GM23338 (cell line): ENCODE data around the gene YPEL1. TPM values are rescaled to one million over a fixed set of nuclear protein-coding genes. Genes with fewer than 3 reads are reported as not detected.

ENCODE experiments used
- ATAC-seq: fragments of 200-7000 bp; cut with Tn5 transposase; 3 replicates; pipeline ENCODE4 v1.9.1; 2020
- DNase-seq: peaks from one replicate; pipeline ENCODE4 v3.0.0-alpha.2; 2015; ENCODE audit warnings: low spot score
- H2AFZ ChIP-seq: fragments of 200-600 bp; sonication (generic); 2 replicates; pipeline ENCODE4 v1.8.0; 2016; ENCODE audit warnings: antibody characterized with exemption, mild to moderate bottlenecking, moderate library complexity
- H3F3A ChIP-seq: fragments of 200-600 bp; sonication (generic); replicated peaks from 2 replicates; pipeline ENCODE4 v1.8.0; 2017; ENCODE audit warnings: antibody characterized with exemption, mixed run types, low read depth
- H3K27ac ChIP-seq: fragments of 200-600 bp; sonication (generic); 2 replicates; pipeline ENCODE4 v1.6.1; 2016; ENCODE audit warnings: low read depth
- H3K27me3 ChIP-seq: fragments of 200-600 bp; sonication (generic); 2 replicates; pipeline ENCODE4 v1.8.0; 2016; ENCODE audit warnings: mild to moderate bottlenecking, mixed run types, moderate library complexity; ENCODE audit not compliant: insufficient read depth
- H3K36me3 ChIP-seq: fragments of 200-600 bp; sonication (generic); 2 replicates; pipeline ENCODE4 v1.8.0; 2016; ENCODE audit warnings: mild to moderate bottlenecking; ENCODE audit not compliant: insufficient read depth
- H3K4me1 ChIP-seq: fragments of 200-600 bp; sonication (generic); 2 replicates; pipeline ENCODE4 v1.8.0; 2016; ENCODE audit warnings: mild to moderate bottlenecking, moderate library complexity; ENCODE audit not compliant: insufficient read depth
- H3K4me2 ChIP-seq: fragments of 200-600 bp; sonication (generic); 2 replicates; pipeline ENCODE4 v1.7.1; 2017; ENCODE audit warnings: mixed run types
- H3K4me3 ChIP-seq: fragments of 200-600 bp; sonication (generic); 2 replicates; pipeline ENCODE4 v1.6.1; 2016; ENCODE audit warnings: mixed run types
- H3K79me2 ChIP-seq: fragments of 200-600 bp; sonication (generic); replicated peaks from 2 replicates; pipeline ENCODE4 v1.8.0; 2017; ENCODE audit warnings: mild to moderate bottlenecking; ENCODE audit not compliant: insufficient read depth
- H3K9me2 ChIP-seq: fragments of 200-600 bp; sonication (generic); 2 replicates; pipeline ENCODE4 v1.8.0; 2017; ENCODE audit not compliant: insufficient read depth
- H4K20me1 ChIP-seq: fragments of 200-600 bp; sonication (generic); replicated peaks from 2 replicates; pipeline ENCODE4 v1.8.0; 2017; ENCODE audit warnings: mild to moderate bottlenecking; ENCODE audit not compliant: insufficient read depth
- H3K27ac Mint-ChIP-seq: 2 replicates; pipeline ENCODE4 v1.8.0; 2020; ENCODE audit warnings: inconsistent platforms, mild to moderate bottlenecking, moderate library complexity, mixed read lengths
- H3K27me3 Mint-ChIP-seq: 3 replicates; pipeline ENCODE4 v1.8.0; 2022; ENCODE audit warnings: low read depth, mild to moderate bottlenecking, moderate library complexity, mixed read lengths, inconsistent platforms; ENCODE audit not compliant: insufficient read depth, poor library complexity
- H3K36me3 Mint-ChIP-seq: 3 replicates; pipeline ENCODE4 v1.8.0; 2021; ENCODE audit warnings: low read depth, mild to moderate bottlenecking, inconsistent platforms, moderate library complexity, mixed read lengths
- H3K4me1 Mint-ChIP-seq: 3 replicates; pipeline ENCODE4 v1.8.0; 2020; ENCODE audit warnings: mild to moderate bottlenecking, inconsistent platforms, mixed read lengths
- H3K4me3 Mint-ChIP-seq: 3 replicates; pipeline ENCODE4 v1.8.0; 2021; ENCODE audit warnings: moderate library complexity, mild to moderate bottlenecking, inconsistent platforms, mixed read lengths
- H3K9me3 Mint-ChIP-seq: 3 replicates; pipeline ENCODE4 v1.8.0; 2020; ENCODE audit warnings: moderate library complexity, mild to moderate bottlenecking, inconsistent platforms, mixed read lengths
- EZH2 ChIP-seq: fragments of 200-600 bp; sonication (generic); IDR thresholded peaks from one replicate; pipeline ENCODE4 v1.8.0; 2017; ENCODE audit warnings: antibody characterized with exemption, mild to moderate bottlenecking, low read depth; ENCODE audit not compliant: unreplicated experiment
- POLR2AphosphoS5 ChIP-seq: IDR thresholded peaks from 2 replicates; pipeline ENCODE4 v1.6.1; 2016; ENCODE audit warnings: antibody characterized with exemption, low read depth
- ZNF114 ChIP-seq: fragments of 250-450 bp; sonication (Bioruptor Pico); IDR thresholded peaks from 2 replicates; pipeline ENCODE4 v1.5.0; 2020; ENCODE audit warnings: mild to moderate bottlenecking, moderate library complexity
- ZNF331 ChIP-seq: fragments of 250-450 bp; sonication (Bioruptor Pico); IDR thresholded peaks from 2 replicates; pipeline ENCODE4 v1.5.0; 2020; ENCODE audit warnings: low read depth, mild to moderate bottlenecking, moderate library complexity
- polyA plus RNA-seq: library from polyadenylated mRNA; unstranded; fragments of >200 nt; fragmentation: Nextera tagmentation; extraction: Ambion mirVana; gene quantifications from 2 replicates; pipeline ENCODE4 v1.2.1, GENCODE V29; 2016
- total RNA-seq: library from RNA; depleted of rRNA; stranded (reverse); fragments of >200 nt; shearing (Covaris generic); gene quantifications from 2 replicates; pipeline ENCODE4 v1.2.3, GENCODE V29; 2014
- TF ChIP-seq, protein P1 (sequence below): fragments of 250-450 bp; sonication (Bioruptor Pico); IDR thresholded peaks from 2 replicates; pipeline ENCODE4 v1.5.0; 2020; ENCODE audit warnings: mild to moderate bottlenecking, moderate library complexity
- TF ChIP-seq, protein P2 (sequence below): IDR thresholded peaks from 2 replicates; pipeline ENCODE4 v1.6.1; 2016; ENCODE audit warnings: antibody characterized with exemption
- TF ChIP-seq, protein P3 (sequence below), 2 experiments: fragments of 200-600 bp in 1 of 2; sonication (generic) in 1 of 2; conservative IDR thresholded peaks; 2 replicates each; pipeline versions ENCODE4 v1.5.1 to v1.6.1; 2016 to 2017; ENCODE audit warnings: antibody characterized with exemption in 2 of 2, low read depth in 2 of 2, mild to moderate bottlenecking in 2 of 2, moderate library complexity in 1 of 2
- TF ChIP-seq, protein P4 (sequence below): IDR thresholded peaks from one replicate; pipeline ENCODE4 v1.6.1; 2018; ENCODE audit warnings: antibody characterized with exemption; ENCODE audit not compliant: unreplicated experiment

YPEL1 gene
- total and polyA plus RNA-seq, 2 experiments from 2014 or later: 4.4 to 6.0 TPM

DNA sequence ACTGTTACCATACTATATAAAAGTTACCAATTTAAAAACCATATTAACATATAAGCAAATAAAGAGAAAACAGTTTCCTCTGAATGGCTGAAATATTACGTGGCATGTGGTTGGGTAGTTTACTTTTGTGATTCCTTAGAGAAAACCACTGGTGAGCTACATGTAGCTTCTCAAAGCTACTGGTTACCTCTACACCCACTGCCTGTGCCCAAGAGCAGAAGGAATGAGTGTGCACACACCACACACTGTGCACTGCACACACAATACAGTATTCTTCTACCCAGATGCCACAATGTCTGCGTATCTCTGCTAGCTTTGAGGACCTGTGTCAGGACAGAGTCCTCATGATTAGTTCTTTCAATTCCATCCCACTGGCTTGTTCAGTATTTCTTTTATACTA, 25.5 kb upstream of the YPEL1 start:
- Histone ChIP-seq H3K4me2 (no peak overlapping the region), H3K79me2 (no peaks in the 10 kb centered on the region; the same call in 1 of the 2 replicates), H3K36me3 (peaks cover 25% of the 10 kb centered on the region), H2AFZ (no peak overlapping the region), H3K27ac (no peak overlapping the region), H4K20me1 (peaks cover 20% of the 10 kb centered on the region), H3K9me2 (no peaks in the 10 kb centered on the region), H3K27me3 (no peaks in the 10 kb centered on the region), H3K4me3 (no peak overlapping the region), H3K4me1 (no peaks in the 10 kb centered on the region), H3F3A (no peaks in the 10 kb centered on the region; the same call in 1 of the 2 replicates)
- H3K9me3 Mint-ChIP-seq: no peaks in the 10 kb centered on the region
- H3K36me3 Mint-ChIP-seq: peaks cover 45% of the 10 kb centered on the region
- no peak overlapping the region for H3K27ac Mint-ChIP-seq
- no peak for DNase-seq
- peaks cover 9% of the 10 kb centered on the region for H3K27me3 Mint-ChIP-seq
- no peak for ATAC-seq
- TF ChIP-seq, protein P1, sequence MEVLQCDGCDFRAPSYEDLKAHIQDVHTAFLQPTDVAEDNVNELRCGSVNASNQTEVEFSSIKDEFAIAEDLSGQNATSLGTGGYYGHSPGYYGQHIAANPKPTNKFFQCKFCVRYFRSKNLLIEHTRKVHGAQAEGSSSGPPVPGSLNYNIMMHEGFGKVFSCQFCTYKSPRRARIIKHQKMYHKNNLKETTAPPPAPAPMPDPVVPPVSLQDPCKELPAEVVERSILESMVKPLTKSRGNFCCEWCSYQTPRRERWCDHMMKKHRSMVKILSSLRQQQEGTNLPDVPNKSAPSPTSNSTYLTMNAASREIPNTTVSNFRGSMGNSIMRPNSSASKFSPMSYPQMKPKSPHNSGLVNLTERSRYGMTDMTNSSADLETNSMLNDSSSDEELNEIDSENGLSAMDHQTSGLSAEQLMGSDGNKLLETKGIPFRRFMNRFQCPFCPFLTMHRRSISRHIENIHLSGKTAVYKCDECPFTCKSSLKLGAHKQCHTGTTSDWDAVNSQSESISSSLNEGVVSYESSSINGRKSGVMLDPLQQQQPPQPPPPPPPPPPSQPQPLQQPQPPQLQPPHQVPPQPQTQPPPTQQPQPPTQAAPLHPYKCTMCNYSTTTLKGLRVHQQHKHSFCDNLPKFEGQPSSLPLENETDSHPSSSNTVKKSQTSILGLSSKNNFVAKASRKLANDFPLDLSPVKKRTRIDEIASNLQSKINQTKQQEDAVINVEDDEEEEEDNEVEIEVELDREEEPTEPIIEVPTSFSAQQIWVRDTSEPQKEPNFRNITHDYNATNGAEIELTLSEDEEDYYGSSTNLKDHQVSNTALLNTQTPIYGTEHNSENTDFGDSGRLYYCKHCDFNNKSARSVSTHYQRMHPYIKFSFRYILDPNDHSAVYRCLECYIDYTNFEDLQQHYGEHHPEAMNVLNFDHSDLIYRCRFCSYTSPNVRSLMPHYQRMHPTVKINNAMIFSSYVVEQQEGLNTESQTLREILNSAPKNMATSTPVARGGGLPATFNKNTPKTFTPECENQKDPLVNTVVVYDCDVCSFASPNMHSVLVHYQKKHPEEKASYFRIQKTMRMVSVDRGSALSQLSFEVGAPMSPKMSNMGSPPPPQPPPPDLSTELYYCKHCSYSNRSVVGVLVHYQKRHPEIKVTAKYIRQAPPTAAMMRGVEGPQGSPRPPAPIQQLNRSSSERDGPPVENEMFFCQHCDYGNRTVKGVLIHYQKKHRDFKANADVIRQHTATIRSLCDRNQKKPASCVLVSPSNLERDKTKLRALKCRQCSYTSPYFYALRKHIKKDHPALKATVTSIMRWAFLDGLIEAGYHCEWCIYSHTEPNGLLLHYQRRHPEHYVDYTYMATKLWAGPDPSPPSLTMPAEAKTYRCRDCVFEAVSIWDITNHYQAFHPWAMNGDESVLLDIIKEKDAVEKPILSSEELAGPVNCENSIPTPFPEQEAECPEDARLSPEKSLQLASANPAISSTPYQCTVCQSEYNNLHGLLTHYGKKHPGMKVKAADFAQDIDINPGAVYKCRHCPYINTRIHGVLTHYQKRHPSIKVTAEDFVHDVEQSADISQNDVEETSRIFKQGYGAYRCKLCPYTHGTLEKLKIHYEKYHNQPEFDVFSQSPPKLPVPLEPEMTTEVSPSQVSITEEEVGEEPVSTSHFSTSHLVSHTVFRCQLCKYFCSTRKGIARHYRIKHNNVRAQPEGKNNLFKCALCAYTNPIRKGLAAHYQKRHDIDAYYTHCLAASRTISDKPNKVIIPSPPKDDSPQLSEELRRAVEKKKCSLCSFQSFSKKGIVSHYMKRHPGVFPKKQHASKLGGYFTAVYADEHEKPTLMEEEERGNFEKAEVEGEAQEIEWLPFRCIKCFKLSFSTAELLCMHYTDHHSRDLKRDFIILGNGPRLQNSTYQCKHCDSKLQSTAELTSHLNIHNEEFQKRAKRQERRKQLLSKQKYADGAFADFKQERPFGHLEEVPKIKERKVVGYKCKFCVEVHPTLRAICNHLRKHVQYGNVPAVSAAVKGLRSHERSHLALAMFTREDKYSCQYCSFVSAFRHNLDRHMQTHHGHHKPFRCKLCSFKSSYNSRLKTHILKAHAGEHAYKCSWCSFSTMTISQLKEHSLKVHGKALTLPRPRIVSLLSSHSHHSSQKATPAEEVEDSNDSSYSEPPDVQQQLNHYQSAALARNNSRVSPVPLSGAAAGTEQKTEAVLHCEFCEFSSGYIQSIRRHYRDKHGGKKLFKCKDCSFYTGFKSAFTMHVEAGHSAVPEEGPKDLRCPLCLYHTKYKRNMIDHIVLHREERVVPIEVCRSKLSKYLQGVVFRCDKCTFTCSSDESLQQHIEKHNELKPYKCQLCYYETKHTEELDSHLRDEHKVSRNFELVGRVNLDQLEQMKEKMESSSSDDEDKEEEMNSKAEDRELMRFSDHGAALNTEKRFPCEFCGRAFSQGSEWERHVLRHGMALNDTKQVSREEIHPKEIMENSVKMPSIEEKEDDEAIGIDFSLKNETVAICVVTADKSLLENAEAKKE (CRISPR knock-in tag): no peak
- TF ChIP-seq ZNF114 (no peak), EZH2 (no peak)
- TF ChIP-seq, protein P2, sequence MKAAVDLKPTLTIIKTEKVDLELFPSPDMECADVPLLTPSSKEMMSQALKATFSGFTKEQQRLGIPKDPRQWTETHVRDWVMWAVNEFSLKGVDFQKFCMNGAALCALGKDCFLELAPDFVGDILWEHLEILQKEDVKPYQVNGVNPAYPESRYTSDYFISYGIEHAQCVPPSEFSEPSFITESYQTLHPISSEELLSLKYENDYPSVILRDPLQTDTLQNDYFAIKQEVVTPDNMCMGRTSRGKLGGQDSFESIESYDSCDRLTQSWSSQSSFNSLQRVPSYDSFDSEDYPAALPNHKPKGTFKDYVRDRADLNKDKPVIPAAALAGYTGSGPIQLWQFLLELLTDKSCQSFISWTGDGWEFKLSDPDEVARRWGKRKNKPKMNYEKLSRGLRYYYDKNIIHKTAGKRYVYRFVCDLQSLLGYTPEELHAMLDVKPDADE: no peak
- no peak overlapping the region for H3K4me3 Mint-ChIP-seq
- H3K4me1 Mint-ChIP-seq: no peaks in the 10 kb centered on the region

DNA sequence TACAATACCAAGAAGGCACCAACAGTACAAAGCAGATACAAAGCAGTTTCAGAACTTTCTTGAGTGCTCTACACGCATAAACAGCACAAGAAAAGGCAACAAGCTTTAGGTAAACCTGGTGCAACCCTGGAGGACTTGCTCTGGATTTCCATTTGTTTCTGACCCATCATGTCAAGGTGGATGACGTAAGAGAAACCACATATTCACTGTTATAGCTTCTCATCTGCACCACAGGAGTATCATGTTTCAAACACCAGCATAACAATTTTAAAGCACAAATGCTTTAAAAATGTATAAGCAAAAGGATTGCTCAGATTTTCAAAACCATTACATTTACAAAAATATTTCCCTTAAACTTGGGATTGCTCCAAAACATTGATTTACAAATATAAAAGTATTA, 25.0 kb upstream of the YPEL1 start:
- Histone ChIP-seq H2AFZ (no peak overlapping the region), H3K36me3 (peaks cover 25% of the 10 kb centered on the region), H3K4me1 (no peaks in the 10 kb centered on the region), H3K79me2 (no peaks in the 10 kb centered on the region; the same call in 1 of the 2 replicates), H3K27ac (no peak overlapping the region), H3F3A (peaks cover under 1% of the 10 kb centered on the region; the same call in 1 of the 2 replicates), H3K4me2 (no peak overlapping the region), H3K9me2 (no peaks in the 10 kb centered on the region), H4K20me1 (peaks cover 23% of the 10 kb centered on the region), H3K4me3 (no peak overlapping the region), H3K27me3 (no peaks in the 10 kb centered on the region)
- Mint-ChIP-seq H3K4me1 (no peaks in the 10 kb centered on the region), H3K4me3 (no peak overlapping the region), H3K9me3 (no peaks in the 10 kb centered on the region), H3K27me3 (peaks cover 12% of the 10 kb centered on the region), H3K36me3 (peaks cover 42% of the 10 kb centered on the region), H3K27ac (no peak overlapping the region)
- ATAC-seq: no peak
- DNase-seq: no peak
- TF ChIP-seq ZNF114 (no peak), POLR2AphosphoS5 (no peak), ZNF331 (CRISPR knock-in tag) (no peak)
- TF ChIP-seq, protein P3, sequence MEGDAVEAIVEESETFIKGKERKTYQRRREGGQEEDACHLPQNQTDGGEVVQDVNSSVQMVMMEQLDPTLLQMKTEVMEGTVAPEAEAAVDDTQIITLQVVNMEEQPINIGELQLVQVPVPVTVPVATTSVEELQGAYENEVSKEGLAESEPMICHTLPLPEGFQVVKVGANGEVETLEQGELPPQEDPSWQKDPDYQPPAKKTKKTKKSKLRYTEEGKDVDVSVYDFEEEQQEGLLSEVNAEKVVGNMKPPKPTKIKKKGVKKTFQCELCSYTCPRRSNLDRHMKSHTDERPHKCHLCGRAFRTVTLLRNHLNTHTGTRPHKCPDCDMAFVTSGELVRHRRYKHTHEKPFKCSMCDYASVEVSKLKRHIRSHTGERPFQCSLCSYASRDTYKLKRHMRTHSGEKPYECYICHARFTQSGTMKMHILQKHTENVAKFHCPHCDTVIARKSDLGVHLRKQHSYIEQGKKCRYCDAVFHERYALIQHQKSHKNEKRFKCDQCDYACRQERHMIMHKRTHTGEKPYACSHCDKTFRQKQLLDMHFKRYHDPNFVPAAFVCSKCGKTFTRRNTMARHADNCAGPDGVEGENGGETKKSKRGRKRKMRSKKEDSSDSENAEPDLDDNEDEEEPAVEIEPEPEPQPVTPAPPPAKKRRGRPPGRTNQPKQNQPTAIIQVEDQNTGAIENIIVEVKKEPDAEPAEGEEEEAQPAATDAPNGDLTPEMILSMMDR (conservative IDR thresholded peaks at IDR 0.05; ENCODE audit: low read depth in 2 of 2): no peak
- TF ChIP-seq, protein P4, sequence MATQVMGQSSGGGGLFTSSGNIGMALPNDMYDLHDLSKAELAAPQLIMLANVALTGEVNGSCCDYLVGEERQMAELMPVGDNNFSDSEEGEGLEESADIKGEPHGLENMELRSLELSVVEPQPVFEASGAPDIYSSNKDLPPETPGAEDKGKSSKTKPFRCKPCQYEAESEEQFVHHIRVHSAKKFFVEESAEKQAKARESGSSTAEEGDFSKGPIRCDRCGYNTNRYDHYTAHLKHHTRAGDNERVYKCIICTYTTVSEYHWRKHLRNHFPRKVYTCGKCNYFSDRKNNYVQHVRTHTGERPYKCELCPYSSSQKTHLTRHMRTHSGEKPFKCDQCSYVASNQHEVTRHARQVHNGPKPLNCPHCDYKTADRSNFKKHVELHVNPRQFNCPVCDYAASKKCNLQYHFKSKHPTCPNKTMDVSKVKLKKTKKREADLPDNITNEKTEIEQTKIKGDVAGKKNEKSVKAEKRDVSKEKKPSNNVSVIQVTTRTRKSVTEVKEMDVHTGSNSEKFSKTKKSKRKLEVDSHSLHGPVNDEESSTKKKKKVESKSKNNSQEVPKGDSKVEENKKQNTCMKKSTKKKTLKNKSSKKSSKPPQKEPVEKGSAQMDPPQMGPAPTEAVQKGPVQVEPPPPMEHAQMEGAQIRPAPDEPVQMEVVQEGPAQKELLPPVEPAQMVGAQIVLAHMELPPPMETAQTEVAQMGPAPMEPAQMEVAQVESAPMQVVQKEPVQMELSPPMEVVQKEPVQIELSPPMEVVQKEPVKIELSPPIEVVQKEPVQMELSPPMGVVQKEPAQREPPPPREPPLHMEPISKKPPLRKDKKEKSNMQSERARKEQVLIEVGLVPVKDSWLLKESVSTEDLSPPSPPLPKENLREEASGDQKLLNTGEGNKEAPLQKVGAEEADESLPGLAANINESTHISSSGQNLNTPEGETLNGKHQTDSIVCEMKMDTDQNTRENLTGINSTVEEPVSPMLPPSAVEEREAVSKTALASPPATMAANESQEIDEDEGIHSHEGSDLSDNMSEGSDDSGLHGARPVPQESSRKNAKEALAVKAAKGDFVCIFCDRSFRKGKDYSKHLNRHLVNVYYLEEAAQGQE: no peak
